Natural killer cell (primary cell): ENCODE data around the gene CPA1. TPM values are rescaled to one million over a fixed set of nuclear protein-coding genes. Genes with fewer than 3 reads are reported as not detected.

Experiments used
- ATAC-seq, 3 donors: fragments of 150-1000 bp in 2 of 3; fragments of 200-7000 bp in 1 of 3; cut with Tn5 transposase; 1 replicate in 1 of 3; 2 replicates in 2 of 3; pipeline ENCODE4 v1.10.0; 2021; ENCODE audit warnings: mild to moderate bottlenecking in 2 of 3, moderate library complexity in 2 of 3
- DNase-seq, 2 donors: peaks; one replicate each; pipeline versions ENCODE4 v3.0.0 to v3.0.0-alpha.2; 2013 to 2021; ENCODE audit warnings: mixed read lengths in 1 of 2
- H3K27ac ChIP-seq: one replicate; pipeline ENCODE4 v1.5.1; 2013; ENCODE audit warnings: mild to moderate bottlenecking, low read length
- H3K27me3 ChIP-seq: one replicate; pipeline ENCODE4 v1.6.1; 2013; ENCODE audit warnings: low read length; ENCODE audit not compliant: control insufficient read depth, insufficient read depth
- H3K36me3 ChIP-seq: one replicate; pipeline ENCODE4 v1.6.1; 2013; ENCODE audit warnings: low read length; ENCODE audit not compliant: control insufficient read depth, insufficient read depth
- H3K4me1 ChIP-seq: one replicate; pipeline ENCODE4 v1.6.1; 2013; ENCODE audit warnings: low read length; ENCODE audit not compliant: control insufficient read depth, insufficient read depth
- H3K4me3 ChIP-seq: one replicate; pipeline ENCODE4 v1.5.1; 2013; ENCODE audit warnings: low read length
- H3K9me3 ChIP-seq: one replicate; pipeline ENCODE4 v1.6.1; 2013; ENCODE audit warnings: low read length; ENCODE audit not compliant: control insufficient read depth, insufficient read depth
- H3K27ac Mint-ChIP-seq, 2 donors: one replicate each; pipeline ENCODE4 v1.8.0; 2022; ENCODE audit warnings: mild to moderate bottlenecking in 2 of 2, mixed read lengths in 2 of 2, moderate library complexity in 1 of 2
- H3K27me3 Mint-ChIP-seq, 2 donors: one replicate each; pipeline ENCODE4 v1.8.0; 2022; ENCODE audit warnings: low read depth in 2 of 2, mixed read lengths in 2 of 2
- H3K36me3 Mint-ChIP-seq: one replicate; pipeline ENCODE4 v1.8.0; 2022; ENCODE audit warnings: mixed read lengths
- H3K4me1 Mint-ChIP-seq, 2 donors: one replicate each; pipeline ENCODE4 v1.8.0; 2022; ENCODE audit warnings: mixed read lengths in 2 of 2
- H3K4me3 Mint-ChIP-seq: one replicate; pipeline ENCODE4 v1.8.0; 2022; ENCODE audit warnings: mild to moderate bottlenecking, moderate library complexity, mixed read lengths
- H3K9me3 Mint-ChIP-seq, 2 donors: one replicate each; pipeline ENCODE4 v1.8.0; 2022; ENCODE audit warnings: mixed read lengths in 2 of 2
- CTCF ChIP-seq: fragments of 200-600 bp; IDR thresholded peaks from one replicate; pipeline ENCODE4 v1.8.0; 2022; ENCODE audit warnings: antibody characterized with exemption
- WGBS: methylation state at CpG from one replicate; pipeline ENCODE4 v1.1.7; 2013; ENCODE audit warnings: missing lambda C conversion rate; ENCODE audit not compliant: insufficient coverage; 5-methylcytosine and 5-hydroxymethylcytosine counted together
- intact Hi-C: fragments of 100-400 bp; cut with micrococcal nuclease; formaldehyde crosslinking; loops from one replicate; pipeline ENCODE4 v1.14.2; 2022
- total RNA-seq, 4 donors: library from RNA; stranded (reverse); fragments of 120-200 nt in 1 of 4; gene quantifications; one replicate each; pipeline versions ENCODE4 v1.2.3 to v1.2.4, GENCODE V29; 2013 to 2022

CPA1 gene
- total RNA-seq, 3 donors from 2014 or later (not counting 1 experiment from before 2014, with no cell fraction given), result not detected

GRCh38 chr7:130435311-130435854, 55.1 kb downstream of the CPA1 start:
- H3K9me3 ChIP-seq, result no peaks in the 10 kb centered on the region
- Mint-ChIP-seq H3K27me3 (no peaks in the 10 kb centered on the region), H3K9me3 (no peaks in the 10 kb centered on the region), H3K4me3 (no peak overlapping the region), H3K36me3 (no peaks in the 10 kb centered on the region), H3K4me1 (peaks cover 3 to 8% of the 10 kb centered on the region in 2 donors), H3K27ac (no peak overlapping the region)
- H3K4me1 ChIP-seq, result peaks cover 8% of the 10 kb centered on the region
- no peak overlapping the region for H3K27ac ChIP-seq
- H3K4me3 ChIP-seq, result no peak overlapping the region
- WGBS, result 58% methylated on average over 2 of the region's 2 CpGs
- no peak for ATAC-seq
- TF ChIP-seq CTCF, result no peak
- no peaks in the 10 kb centered on the region for H3K27me3 ChIP-seq
- no peak for DNase-seq
- no peaks in the 10 kb centered on the region for H3K36me3 ChIP-seq
- intact Hi-C loops, result no loop called here

GRCh38 chr7:130436253-130436652, 56.0 kb downstream of the CPA1 start:
- ATAC-seq (no peak), DNase-seq (no peak)
- Histone ChIP-seq H3K27ac (no peak overlapping the region), H3K36me3 (no peaks in the 10 kb centered on the region), H3K9me3 (no peaks in the 10 kb centered on the region), H3K27me3 (no peaks in the 10 kb centered on the region), H3K4me1 (peaks cover 10% of the 10 kb centered on the region), H3K4me3 (no peak overlapping the region)
- Mint-ChIP-seq H3K27ac (no peak overlapping the region), H3K4me3 (no peak overlapping the region), H3K27me3 (no peaks in the 10 kb centered on the region), H3K9me3 (no peaks in the 10 kb centered on the region), H3K4me1 (peaks cover 11 to 17% of the 10 kb centered on the region in 2 donors), H3K36me3 (no peaks in the 10 kb centered on the region)
- TF ChIP-seq CTCF, result no peak
- WGBS, result no CpG with 5 or more reads among the region's 1 CpG
- intact Hi-C loops, result no loop called here

Other genes starting within 250 kb of the CPA1 start
- gene TMEM209, start 175.1 kb upstream of the CPA1 start, total RNA-seq, result 10 to 100 TPM; 26.3 to 31.0 (median 30.4) TPM
- gene SSMEM1, start 172.6 kb upstream of the CPA1 start, total RNA-seq, result not detected
- gene CPA2, start 113.6 kb upstream of the CPA1 start, total RNA-seq, result not detected
- gene CPA4, start 87.3 kb upstream of the CPA1 start, total RNA-seq, result not detected
- not detected for gene CPA5, start 35.7 kb upstream of the CPA1 start, total RNA-seq
- gene CEP41, start 60.5 kb downstream of the CPA1 start, total RNA-seq, result 10 to 100 TPM in 2 of 3 donors, 1 to 10 TPM in 1; 8.7 to 14.2 (median 11.2) TPM
- 1 to 10 TPM in 1 of 3 donors, under 1 TPM in 2; 0.55 to 2.2 (median 0.70) TPM for gene MEST, start 111.6 kb downstream of the CPA1 start, total RNA-seq